SK-N-SH treated with all-trans-retinoic acid at 6 μM for 48 hours (cell line): ENCODE results near the gene BEGAIN.

ENCODE experiments used
- ARNTL ChIP-seq: fragments of 450-650 bp; formaldehyde crosslinking; IDR thresholded peaks from 2 replicates; pipeline ENCODE4 v1.5.0; 2020; ENCODE audit warnings: low read depth, mild to moderate bottlenecking, moderate library complexity, borderline replicate concordance
- CSRNP3 ChIP-seq: fragments of 250-450 bp; sonication (Bioruptor Pico); IDR thresholded peaks from 2 replicates; pipeline ENCODE4 v1.5.1; 2021; ENCODE audit warnings: mild to moderate bottlenecking, moderate library complexity
- OSR1 ChIP-seq: fragments of 250-450 bp; sonication (Bioruptor Pico); IDR thresholded peaks from 2 replicates; pipeline ENCODE4 v1.8.0; 2022; ENCODE audit warnings: moderate library complexity, mild to moderate bottlenecking, inconsistent platforms
- PATZ1 ChIP-seq: fragments of 250-450 bp; sonication (Bioruptor Pico); IDR thresholded peaks from 2 replicates; pipeline ENCODE4 v1.8.0; 2020; ENCODE audit warnings: mild to moderate bottlenecking, moderate library complexity, borderline replicate concordance
- POU6F1 ChIP-seq: fragments of 250-450 bp; sonication (Bioruptor Pico); IDR thresholded peaks from 2 replicates; pipeline ENCODE4 v1.8.0; 2021; ENCODE audit warnings: low read depth, mild to moderate bottlenecking, moderate library complexity, borderline replicate concordance
- SNAI2 ChIP-seq: fragments of 250-450 bp; sonication (Bioruptor Pico); IDR thresholded peaks from 2 replicates; pipeline ENCODE4 v1.5.0; 2020; ENCODE audit warnings: mild to moderate bottlenecking, moderate library complexity
- TCF4 ChIP-seq: fragments of 250-450 bp; sonication (Bioruptor Pico); IDR thresholded peaks from 2 replicates; pipeline ENCODE4 v1.8.0; 2021; ENCODE audit warnings: mild to moderate bottlenecking, moderate library complexity, borderline replicate concordance
- ZC3H10 ChIP-seq: fragments of 250-450 bp; sonication (Bioruptor Pico); IDR thresholded peaks from 2 replicates; pipeline ENCODE4 v1.5.1; 2021; ENCODE audit warnings: mild to moderate bottlenecking, moderate library complexity
- ZFP30 ChIP-seq: fragments of 450-650 bp; formaldehyde crosslinking; IDR thresholded peaks from 2 replicates; pipeline ENCODE4 v1.5.0; 2022; ENCODE audit warnings: mild to moderate bottlenecking, moderate library complexity
- ZNF565 ChIP-seq: fragments of 450-650 bp; formaldehyde crosslinking; conservative IDR thresholded peaks from 2 replicates; pipeline ENCODE4 v1.5.0; 2020; ENCODE audit warnings: low read depth, mild to moderate bottlenecking, moderate library complexity
- ZNF8 ChIP-seq: fragments of 450-650 bp; formaldehyde crosslinking; IDR thresholded peaks from 2 replicates; pipeline ENCODE4 v1.5.0; 2020; ENCODE audit warnings: mild to moderate bottlenecking, moderate library complexity
- TF ChIP-seq, protein P1 (sequence below): fragments of 250-450 bp; sonication (Bioruptor Pico); IDR thresholded peaks from 2 replicates; pipeline ENCODE4 v1.5.1; 2020; ENCODE audit warnings: low read depth, mild to moderate bottlenecking, moderate library complexity

- TF ChIP-seq ZFP30 (CRISPR knock-in tag) (no peak), OSR1 (CRISPR knock-in tag) (no peak), ZNF565 (no peak), CSRNP3 (CRISPR knock-in tag) (no peak), ZC3H10 (CRISPR knock-in tag) (no peak), ARNTL (CRISPR knock-in tag) (no peak), ZNF8 (CRISPR knock-in tag) (no peak), POU6F1 (CRISPR knock-in tag) (no peak), SNAI2 (CRISPR knock-in tag) (no peak), PATZ1 (CRISPR knock-in tag) (no peak), TCF4 (CRISPR knock-in tag) (no peak)
- TF ChIP-seq, protein P1, sequence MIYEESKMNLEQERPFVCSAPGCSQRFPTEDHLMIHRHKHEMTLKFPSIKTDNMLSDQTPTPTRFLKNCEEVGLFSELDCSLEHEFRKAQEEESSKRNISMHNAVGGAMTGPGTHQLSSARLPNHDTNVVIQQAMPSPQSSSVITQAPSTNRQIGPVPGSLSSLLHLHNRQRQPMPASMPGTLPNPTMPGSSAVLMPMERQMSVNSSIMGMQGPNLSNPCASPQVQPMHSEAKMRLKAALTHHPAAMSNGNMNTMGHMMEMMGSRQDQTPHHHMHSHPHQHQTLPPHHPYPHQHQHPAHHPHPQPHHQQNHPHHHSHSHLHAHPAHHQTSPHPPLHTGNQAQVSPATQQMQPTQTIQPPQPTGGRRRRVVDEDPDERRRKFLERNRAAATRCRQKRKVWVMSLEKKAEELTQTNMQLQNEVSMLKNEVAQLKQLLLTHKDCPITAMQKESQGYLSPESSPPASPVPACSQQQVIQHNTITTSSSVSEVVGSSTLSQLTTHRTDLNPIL (CRISPR knock-in tag) = no peak
Observed at GRCh38 chr14:100586153-100586402, 1.1 kb downstream of the BEGAIN start.
